ENCODE data around the gene CRHR1. TPM values are rescaled to one million over a fixed set of nuclear protein-coding genes. Genes with fewer than 3 reads are reported as not detected.

Gene CRHR1
- total RNA-seq, 1 donor from 2014 or later: not detected

DNA sequence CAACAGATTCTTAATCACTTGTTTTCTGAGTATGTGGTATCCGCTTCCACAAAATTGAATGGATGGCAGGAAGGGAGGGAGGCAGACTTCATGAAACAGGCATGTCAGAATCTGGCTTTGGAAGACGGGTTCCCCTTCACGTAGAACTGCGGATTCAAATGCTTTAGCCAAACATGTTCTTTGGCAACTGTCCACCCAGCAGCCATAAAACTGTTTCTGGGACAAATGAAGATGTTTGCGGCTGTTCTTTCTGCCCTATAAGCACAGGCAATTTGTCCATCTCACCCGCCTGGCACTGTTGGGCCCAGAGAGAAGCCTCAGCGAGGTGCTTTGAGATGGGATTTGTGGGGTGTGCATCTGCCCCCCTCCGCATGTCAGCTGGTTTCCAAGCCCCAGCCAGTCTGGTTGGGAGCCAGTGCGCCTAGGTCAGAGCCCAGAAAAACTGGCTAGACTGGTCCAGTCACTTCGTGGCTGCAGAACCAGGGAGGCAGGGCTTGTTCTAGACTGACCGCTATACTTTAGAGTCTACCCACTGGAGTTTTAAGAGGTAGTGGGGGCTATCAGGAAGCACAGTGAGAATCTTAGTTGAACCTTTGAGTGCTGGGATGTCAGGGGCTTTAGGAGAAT, 6.3 kb downstream of the CRHR1 start:
- DNase-seq (ENCODE audit: low spot score in 2 of 2): no peak
- Histone ChIP-seq H3K9me3 (no peaks in the 10 kb centered on the region), H3K27ac (no peak overlapping the region), H3K4me1 (no peaks in the 10 kb centered on the region), H3K4me3 (no peak overlapping the region), H3K36me3 (no peaks in the 10 kb centered on the region), H3K27me3 (no peaks in the 10 kb centered on the region)
- intact Hi-C loops (cut with DNase I): no loop called here
- TF ChIP-seq, protein P1, sequence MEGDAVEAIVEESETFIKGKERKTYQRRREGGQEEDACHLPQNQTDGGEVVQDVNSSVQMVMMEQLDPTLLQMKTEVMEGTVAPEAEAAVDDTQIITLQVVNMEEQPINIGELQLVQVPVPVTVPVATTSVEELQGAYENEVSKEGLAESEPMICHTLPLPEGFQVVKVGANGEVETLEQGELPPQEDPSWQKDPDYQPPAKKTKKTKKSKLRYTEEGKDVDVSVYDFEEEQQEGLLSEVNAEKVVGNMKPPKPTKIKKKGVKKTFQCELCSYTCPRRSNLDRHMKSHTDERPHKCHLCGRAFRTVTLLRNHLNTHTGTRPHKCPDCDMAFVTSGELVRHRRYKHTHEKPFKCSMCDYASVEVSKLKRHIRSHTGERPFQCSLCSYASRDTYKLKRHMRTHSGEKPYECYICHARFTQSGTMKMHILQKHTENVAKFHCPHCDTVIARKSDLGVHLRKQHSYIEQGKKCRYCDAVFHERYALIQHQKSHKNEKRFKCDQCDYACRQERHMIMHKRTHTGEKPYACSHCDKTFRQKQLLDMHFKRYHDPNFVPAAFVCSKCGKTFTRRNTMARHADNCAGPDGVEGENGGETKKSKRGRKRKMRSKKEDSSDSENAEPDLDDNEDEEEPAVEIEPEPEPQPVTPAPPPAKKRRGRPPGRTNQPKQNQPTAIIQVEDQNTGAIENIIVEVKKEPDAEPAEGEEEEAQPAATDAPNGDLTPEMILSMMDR (IDR thresholded peaks at IDR 0.05): no peak

DNA sequence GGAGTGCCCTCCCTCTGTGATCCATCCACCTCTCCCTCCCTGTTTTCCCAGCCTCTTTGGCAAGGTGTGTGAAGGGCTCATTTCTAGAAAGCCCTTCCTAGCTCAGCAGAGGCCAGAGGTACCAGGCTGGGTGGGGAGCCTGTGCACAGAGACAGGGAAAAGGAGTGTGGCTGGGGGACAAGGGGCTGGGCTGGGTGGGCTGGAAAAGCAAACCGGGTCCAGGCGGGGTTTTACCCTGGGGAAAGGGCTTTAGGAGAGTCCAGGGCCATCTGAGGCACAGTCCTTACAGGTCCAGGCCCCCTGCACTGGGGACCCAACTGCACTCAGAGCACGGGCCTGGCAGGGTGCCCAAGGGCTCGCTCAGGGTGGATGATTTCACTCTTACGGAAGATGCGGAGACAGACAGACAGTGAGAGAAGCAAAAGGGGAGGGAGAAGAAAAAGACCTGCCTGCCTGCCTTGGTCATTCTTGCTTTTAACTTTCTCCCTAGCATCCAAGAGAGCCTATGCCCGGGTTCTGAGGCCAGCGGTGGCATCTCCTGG, 7.0 kb downstream of the CRHR1 start:
- no peaks in the 10 kb centered on the region for H3K4me1 ChIP-seq
- H3K9me3 ChIP-seq: no peaks in the 10 kb centered on the region
- H3K4me3 ChIP-seq: no peak overlapping the region
- no peaks in the 10 kb centered on the region for H3K27me3 ChIP-seq
- intact Hi-C loops (cut with DNase I): no loop called here
- H3K27ac ChIP-seq: no peak overlapping the region
- no peak for DNase-seq (ENCODE audit: low spot score in 2 of 2)
- no peaks in the 10 kb centered on the region for H3K36me3 ChIP-seq
- TF ChIP-seq, protein P1 (IDR thresholded peaks at IDR 0.05): no peak

DNA sequence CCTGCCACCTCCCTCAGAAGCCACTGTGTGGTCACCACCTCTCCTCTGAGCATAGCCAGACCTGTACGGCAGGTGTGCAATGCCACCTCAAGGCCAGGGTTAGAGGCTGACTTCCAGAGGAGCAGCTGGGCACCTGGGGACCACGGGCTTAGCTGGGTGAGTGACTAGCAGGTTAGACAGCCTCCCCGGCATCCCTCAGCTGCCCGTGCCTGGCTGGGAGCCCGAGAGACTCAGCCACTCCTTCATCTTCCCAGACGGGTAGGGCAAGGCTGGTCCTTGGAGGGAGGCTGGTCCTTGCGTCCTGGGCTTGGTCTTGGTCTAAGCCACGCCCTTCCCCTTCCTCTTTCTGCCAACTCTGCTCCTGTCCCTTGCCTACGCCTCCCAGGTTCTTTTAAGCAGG, 7.8 kb downstream of the CRHR1 start:
- Histone ChIP-seq H3K27ac (no peak overlapping the region), H3K27me3 (no peaks in the 10 kb centered on the region), H3K36me3 (no peaks in the 10 kb centered on the region), H3K4me1 (no peaks in the 10 kb centered on the region), H3K4me3 (no peak overlapping the region), H3K9me3 (no peaks in the 10 kb centered on the region)
- intact Hi-C loops (cut with DNase I): no loop called here
- TF ChIP-seq, protein P1 (IDR thresholded peaks at IDR 0.05): no peak
- no peak for DNase-seq (ENCODE audit: low spot score in 2 of 2)

DNA sequence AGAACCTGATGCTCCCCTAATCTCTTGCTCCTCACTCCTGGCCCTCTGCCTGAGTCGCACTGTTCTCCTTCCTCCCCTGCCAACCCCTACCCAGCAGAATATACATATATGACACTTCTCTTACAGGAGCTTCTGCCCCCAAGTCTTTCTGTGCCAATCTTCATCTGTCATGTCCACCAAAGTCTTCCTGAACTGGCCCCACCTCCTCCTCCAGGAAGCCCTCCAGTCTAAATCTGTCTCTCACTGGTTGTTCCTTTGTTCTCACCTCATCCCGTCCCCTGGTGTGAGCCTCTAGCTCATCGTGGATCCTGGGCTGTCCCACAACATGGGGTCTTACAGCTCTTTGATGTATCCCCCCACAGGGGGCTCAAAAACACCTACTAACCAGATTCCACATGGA, 8.3 kb downstream of the CRHR1 start:
- Histone ChIP-seq H3K36me3 (no peaks in the 10 kb centered on the region), H3K27ac (no peak overlapping the region), H3K27me3 (no peaks in the 10 kb centered on the region), H3K4me1 (no peaks in the 10 kb centered on the region), H3K9me3 (no peaks in the 10 kb centered on the region), H3K4me3 (no peak overlapping the region)
- no peak for DNase-seq (ENCODE audit: low spot score in 2 of 2)
- intact Hi-C loops (cut with DNase I): no loop called here
- TF ChIP-seq, protein P1 (IDR thresholded peaks at IDR 0.05): no peak

DNA sequence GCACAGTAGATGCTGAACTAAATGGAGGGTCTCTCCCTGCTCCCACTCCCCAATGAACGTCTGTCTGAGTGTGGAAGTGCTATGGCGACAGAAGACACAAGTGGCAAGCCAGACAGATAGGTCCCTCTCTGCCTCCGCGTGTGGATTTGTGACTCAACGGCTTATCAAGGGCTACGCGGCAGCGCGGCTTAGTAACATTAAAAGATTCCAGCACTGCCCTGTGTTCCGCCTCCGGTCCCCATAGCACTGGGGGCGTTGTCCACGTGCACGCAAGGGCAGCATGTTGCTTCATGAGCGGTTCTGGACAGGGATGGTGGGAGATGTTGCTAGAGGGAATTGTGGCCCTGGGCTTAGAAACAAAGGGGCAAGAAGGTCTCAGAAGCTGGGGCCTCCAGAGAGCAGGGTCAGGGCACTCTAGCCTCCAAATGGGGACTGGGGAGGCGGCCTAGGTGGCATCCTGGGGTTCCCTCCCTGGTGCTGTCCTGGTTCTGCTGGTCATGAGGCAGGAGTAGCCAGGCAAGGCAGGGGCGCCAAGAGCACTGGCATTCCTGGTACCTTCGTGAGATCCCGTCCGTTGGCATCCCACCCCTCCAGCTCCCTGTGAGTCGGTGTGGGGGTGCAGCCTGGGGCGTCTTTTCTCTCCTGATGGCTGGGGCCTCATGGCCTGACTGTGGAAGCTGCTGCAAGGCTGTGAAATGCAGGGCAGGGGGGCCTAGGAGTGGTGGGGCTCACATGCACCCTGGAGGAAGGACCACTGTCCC, 9.1 kb downstream of the CRHR1 start:
- no peaks in the 10 kb centered on the region for H3K9me3 ChIP-seq
- intact Hi-C loops (cut with DNase I): no loop called here
- H3K27me3 ChIP-seq: no peaks in the 10 kb centered on the region
- TF ChIP-seq, protein P1 (IDR thresholded peaks at IDR 0.05): no peak
- no peaks in the 10 kb centered on the region for H3K36me3 ChIP-seq
- H3K4me1 ChIP-seq: no peaks in the 10 kb centered on the region
- H3K27ac ChIP-seq: no peak overlapping the region
- H3K4me3 ChIP-seq: no peak overlapping the region
- no peak for DNase-seq (ENCODE audit: low spot score in 2 of 2)
